ENCODE data around the gene UBE2E2.

DNA sequence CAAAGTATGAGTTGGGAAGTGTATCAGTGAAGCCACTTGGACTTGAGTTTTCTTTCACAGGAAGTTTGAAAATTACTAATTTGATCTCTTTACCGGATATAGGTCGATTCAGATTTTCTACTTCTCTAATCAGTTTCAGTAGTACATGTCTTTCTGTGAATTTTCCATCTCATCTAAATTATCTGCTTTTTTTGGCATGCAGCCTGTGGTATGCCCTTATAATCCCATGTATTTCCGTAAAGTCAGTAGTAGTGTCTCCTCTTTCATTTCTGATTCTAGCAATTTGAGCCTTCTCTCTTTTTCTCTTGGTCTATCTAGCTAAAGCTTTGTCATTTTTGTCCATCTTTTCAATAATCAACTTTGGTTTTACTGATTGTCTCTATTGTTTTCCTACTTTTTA lies 434.2 kb downstream of the UBE2E2 start:
- no peak for TF ChIP-seq EZH2 (IDR thresholded peaks at IDR 0.05; ENCODE audit: borderline replicate concordance, insufficient read depth, low read length, poor library complexity, severe bottlenecking)
- TF ChIP-seq, protein P1, sequence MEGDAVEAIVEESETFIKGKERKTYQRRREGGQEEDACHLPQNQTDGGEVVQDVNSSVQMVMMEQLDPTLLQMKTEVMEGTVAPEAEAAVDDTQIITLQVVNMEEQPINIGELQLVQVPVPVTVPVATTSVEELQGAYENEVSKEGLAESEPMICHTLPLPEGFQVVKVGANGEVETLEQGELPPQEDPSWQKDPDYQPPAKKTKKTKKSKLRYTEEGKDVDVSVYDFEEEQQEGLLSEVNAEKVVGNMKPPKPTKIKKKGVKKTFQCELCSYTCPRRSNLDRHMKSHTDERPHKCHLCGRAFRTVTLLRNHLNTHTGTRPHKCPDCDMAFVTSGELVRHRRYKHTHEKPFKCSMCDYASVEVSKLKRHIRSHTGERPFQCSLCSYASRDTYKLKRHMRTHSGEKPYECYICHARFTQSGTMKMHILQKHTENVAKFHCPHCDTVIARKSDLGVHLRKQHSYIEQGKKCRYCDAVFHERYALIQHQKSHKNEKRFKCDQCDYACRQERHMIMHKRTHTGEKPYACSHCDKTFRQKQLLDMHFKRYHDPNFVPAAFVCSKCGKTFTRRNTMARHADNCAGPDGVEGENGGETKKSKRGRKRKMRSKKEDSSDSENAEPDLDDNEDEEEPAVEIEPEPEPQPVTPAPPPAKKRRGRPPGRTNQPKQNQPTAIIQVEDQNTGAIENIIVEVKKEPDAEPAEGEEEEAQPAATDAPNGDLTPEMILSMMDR (IDR thresholded peaks at IDR 0.05; ENCODE audit: poor library complexity, severe bottlenecking), result no peak
- TF ChIP-seq, protein P2, sequence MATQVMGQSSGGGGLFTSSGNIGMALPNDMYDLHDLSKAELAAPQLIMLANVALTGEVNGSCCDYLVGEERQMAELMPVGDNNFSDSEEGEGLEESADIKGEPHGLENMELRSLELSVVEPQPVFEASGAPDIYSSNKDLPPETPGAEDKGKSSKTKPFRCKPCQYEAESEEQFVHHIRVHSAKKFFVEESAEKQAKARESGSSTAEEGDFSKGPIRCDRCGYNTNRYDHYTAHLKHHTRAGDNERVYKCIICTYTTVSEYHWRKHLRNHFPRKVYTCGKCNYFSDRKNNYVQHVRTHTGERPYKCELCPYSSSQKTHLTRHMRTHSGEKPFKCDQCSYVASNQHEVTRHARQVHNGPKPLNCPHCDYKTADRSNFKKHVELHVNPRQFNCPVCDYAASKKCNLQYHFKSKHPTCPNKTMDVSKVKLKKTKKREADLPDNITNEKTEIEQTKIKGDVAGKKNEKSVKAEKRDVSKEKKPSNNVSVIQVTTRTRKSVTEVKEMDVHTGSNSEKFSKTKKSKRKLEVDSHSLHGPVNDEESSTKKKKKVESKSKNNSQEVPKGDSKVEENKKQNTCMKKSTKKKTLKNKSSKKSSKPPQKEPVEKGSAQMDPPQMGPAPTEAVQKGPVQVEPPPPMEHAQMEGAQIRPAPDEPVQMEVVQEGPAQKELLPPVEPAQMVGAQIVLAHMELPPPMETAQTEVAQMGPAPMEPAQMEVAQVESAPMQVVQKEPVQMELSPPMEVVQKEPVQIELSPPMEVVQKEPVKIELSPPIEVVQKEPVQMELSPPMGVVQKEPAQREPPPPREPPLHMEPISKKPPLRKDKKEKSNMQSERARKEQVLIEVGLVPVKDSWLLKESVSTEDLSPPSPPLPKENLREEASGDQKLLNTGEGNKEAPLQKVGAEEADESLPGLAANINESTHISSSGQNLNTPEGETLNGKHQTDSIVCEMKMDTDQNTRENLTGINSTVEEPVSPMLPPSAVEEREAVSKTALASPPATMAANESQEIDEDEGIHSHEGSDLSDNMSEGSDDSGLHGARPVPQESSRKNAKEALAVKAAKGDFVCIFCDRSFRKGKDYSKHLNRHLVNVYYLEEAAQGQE (IDR thresholded peaks at IDR 0.05; ENCODE audit: borderline replicate concordance), result no peak
